LNCaP clone FGC (cell line): ENCODE data around the gene AOPEP.

ENCODE experiments used
- DNase-seq: peaks from one replicate; pipeline ENCODE4 v3.0.0-alpha.2; 2011; ENCODE audit warnings: low read depth
- H3K4me3 ChIP-seq: 2 replicates; pipeline ENCODE4 v1.5.1; 2011; ENCODE audit warnings: mild to moderate bottlenecking, low read depth, low read length, control low read depth
- TF ChIP-seq, protein P1 (sequence below): IDR thresholded peaks from 2 replicates; pipeline ENCODE4 v1.5.1; 2012; ENCODE audit warnings: mild to moderate bottlenecking; ENCODE audit not compliant: control insufficient read depth, insufficient read depth; ENCODE audit errors: extremely low read depth

Gene AOPEP

GRCh38 chr9:95090023-95090791 lies 363.7 kb downstream of the AOPEP start:
- H3K4me3 ChIP-seq = no peak overlapping the region
- TF ChIP-seq, protein P1, sequence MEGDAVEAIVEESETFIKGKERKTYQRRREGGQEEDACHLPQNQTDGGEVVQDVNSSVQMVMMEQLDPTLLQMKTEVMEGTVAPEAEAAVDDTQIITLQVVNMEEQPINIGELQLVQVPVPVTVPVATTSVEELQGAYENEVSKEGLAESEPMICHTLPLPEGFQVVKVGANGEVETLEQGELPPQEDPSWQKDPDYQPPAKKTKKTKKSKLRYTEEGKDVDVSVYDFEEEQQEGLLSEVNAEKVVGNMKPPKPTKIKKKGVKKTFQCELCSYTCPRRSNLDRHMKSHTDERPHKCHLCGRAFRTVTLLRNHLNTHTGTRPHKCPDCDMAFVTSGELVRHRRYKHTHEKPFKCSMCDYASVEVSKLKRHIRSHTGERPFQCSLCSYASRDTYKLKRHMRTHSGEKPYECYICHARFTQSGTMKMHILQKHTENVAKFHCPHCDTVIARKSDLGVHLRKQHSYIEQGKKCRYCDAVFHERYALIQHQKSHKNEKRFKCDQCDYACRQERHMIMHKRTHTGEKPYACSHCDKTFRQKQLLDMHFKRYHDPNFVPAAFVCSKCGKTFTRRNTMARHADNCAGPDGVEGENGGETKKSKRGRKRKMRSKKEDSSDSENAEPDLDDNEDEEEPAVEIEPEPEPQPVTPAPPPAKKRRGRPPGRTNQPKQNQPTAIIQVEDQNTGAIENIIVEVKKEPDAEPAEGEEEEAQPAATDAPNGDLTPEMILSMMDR = no peak
- no peak for DNase-seq

DNA sequence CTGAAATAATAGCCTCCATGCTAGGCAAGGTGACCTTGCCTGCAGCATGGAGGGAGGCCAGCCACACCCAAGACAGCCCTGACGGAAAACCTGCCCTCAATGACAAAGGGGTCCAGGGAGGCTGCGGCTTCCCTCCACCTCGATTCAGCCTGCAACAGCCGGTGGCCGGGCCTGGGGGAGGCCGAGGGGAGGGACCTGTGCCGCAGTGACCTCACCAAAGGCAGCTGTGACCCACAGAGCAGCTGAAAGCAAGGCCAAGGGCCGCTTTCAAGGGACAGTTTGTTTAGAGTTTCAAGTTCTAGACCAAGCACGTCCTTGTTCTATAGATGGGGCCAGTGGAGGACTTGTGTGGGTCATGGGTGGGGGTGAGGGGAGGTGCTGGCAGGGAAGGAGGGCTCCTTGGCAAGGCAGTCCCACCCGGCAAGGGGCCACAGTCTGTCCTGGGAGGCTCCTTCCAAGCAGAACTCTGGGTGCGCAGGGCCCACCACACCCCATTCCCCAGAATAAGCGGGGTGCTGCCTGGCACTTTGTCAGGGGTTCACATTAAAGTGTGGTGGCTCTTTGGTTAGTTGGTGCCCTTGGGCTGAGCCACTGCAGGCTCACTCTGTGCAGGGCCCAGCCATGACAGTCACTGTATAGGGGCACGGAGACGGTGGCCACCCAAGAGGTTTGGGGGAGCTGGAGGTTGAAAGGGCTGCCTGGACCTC lies 364.5 kb downstream of the AOPEP start:
- H3K4me3 ChIP-seq = no peak overlapping the region
- DNase-seq = no peak

DNA sequence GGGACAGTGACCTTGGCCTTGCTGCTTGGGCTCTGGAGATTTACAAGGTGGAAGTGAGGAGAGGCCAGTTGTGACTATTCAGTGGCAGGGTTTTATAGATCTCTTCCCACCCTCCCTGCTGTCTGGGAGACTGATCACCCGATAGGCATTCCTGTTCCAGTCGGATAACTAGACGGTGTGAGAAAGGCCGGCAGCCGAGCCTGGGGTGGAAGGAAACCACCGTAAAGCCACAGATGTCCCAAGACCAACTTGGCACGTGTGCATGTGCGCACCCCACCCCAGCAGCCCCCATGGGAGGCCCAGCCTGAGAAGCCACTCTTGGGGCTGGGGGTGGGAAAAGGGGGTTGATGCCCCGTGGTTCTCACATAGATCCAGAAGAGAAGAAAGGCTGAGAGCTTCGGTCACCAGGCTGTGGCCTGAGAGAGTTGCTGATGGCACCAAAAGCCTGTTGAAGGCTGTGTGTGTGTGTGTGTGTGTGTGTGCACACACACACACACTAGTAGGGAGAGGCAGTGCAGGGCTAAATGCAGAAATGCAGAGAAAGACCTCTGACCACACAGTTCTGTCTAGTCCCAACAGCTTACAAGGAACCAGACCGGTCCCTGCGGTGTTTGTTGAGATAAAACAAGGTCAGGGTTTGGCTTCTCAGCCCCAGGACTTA lies 365.2 kb downstream of the AOPEP start:
- TF ChIP-seq, protein P1 = no peak
- no peak for DNase-seq
- no peak overlapping the region for H3K4me3 ChIP-seq

More for the DNA sequence above, 364.5 kb downstream of the AOPEP start:
- TF ChIP-seq, protein P1 = no peak

DNA sequence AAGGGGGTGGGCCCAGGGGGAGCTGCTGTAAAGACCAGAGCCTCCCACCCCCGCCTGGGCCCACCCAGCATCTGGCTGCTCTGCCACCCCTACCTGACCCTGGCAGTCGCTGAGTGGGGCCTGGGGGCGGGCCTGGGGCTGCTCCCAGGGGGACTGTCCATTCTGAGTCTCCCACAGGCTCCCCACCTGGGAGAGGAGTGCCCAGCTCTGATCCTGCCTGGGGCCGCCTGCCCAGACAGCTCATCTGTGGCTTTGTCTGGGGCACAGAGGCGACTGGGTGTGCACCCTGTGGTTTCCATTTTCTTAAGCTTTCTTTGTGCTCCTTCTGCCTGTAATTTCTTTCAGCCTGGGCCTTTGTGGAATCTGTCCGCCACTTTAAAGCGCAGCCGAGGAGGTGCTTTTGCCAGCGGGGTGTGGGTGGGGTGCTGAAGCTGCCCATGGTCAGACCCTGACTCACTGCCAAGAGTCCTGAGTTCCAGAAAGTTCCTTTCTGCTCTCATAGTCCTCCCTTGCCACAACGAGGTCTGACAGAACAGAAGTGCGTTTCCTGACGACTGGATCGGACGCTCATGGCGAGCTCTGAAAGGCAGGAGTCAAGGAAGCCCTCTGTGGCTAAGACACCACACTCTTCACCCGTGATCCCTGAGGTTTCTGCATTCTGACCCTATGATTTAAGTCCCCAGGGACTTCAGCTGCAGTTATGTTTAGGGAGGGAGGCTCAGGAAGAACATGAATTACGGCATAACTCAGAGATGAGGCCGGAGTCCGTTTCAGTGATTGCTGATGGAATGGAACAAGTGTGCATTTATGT lies 366.0 kb downstream of the AOPEP start:
- no peak overlapping the region for H3K4me3 ChIP-seq
- TF ChIP-seq, protein P1 = no peak
- no peak for DNase-seq

- TF ChIP-seq, protein P1 = no peak
- H3K4me3 ChIP-seq = no peak overlapping the region
- DNase-seq = no peak
Observed at GRCh38 chr9:95093586-95093985, 367.1 kb downstream of the AOPEP start.

DNA sequence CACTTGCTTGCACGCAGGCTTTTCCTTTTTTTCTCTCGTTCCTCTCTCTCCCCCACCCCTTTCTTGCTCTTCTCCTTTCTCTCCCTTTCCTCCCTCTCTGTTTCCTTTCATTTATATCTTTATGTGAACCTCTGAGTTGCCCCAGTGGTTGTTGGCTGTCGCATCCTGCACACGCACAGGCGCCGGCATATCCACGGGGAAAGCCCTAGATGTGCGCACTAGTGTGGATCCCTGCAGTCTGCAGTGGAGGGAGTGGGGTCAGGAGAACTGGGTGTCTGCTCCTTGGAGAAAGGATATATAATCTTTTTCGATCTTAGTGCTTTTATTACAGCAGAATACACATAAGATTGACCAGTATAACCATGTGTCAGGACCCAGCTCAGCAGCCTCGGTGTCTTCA lies 367.5 kb downstream of the AOPEP start:
- no peak overlapping the region for H3K4me3 ChIP-seq
- no peak for DNase-seq
- TF ChIP-seq, protein P1 = no peak
